Colon (tissue), 2 donors: Measurements from ENCODE around the gene MICAL3.
A peak's percentile ranks its signal among the peaks of the same experiment; 100 is the strongest.
"Not testable (repeated sequence)": the region's sequence is repeated elsewhere in the genome, so short reads cannot be mapped to it uniquely, and the experiment has no call there.

Source experiments
- FAIRE-seq: peaks from 2 replicates; lab custom pipeline; 2012; peaks lifted over from hg19 to GRCh38; lab: Jason Lieb, UNC
- donor health status: control.
- donor health status: control.

MICAL3 gene

GRCh38 chr22:18032455-18033101, 8.2 kb upstream of the MICAL3 start:
- FAIRE-seq, result no peak

GRCh38 chr22:18031695-18032454, 7.5 kb upstream of the MICAL3 start:
- no peak for FAIRE-seq

- FAIRE-seq, result no peak
Observed at GRCh38 chr22:18029686-18030267, 5.4 kb upstream of the MICAL3 start.

GRCh38 chr22:18028817-18029527, 4.6 kb upstream of the MICAL3 start:
- no peak for FAIRE-seq

- FAIRE-seq, result not testable (repeated sequence)
Observed at GRCh38 chr22:18025898-18026297, 1.5 kb upstream of the MICAL3 start.

- no peak for FAIRE-seq
Observed at GRCh38 chr22:18024956-18025720, 777 bp upstream of the MICAL3 start.

- FAIRE-seq, result no peak
Observed at GRCh38 chr22:18023509-18024275, 669 bp downstream of the MICAL3 start.

- FAIRE-seq, result no peak
Observed at GRCh38 chr22:18022876-18023275, 1.5 kb downstream of the MICAL3 start.

GRCh38 chr22:18021431-18021830, 2.9 kb downstream of the MICAL3 start:
- FAIRE-seq, result no peak

- FAIRE-seq, result not testable (repeated sequence)
Observed at GRCh38 chr22:18020743-18021142, 3.6 kb downstream of the MICAL3 start.

- FAIRE-seq, result no peak
Observed at GRCh38 chr22:18013947-18014346, 10.4 kb downstream of the MICAL3 start.

- FAIRE-seq, result no peak
Observed at GRCh38 chr22:18013436-18013835, 10.9 kb downstream of the MICAL3 start.

GRCh38 chr22:18012531-18012930, 11.8 kb downstream of the MICAL3 start:
- FAIRE-seq, result no peak

- no peak for FAIRE-seq
Observed at GRCh38 chr22:18010266-18010665, 14.1 kb downstream of the MICAL3 start.

GRCh38 chr22:18008136-18008535, 16.2 kb downstream of the MICAL3 start:
- FAIRE-seq, result no peak

- FAIRE-seq, result no peak
Observed at GRCh38 chr22:18005201-18005926, 19.0 kb downstream of the MICAL3 start.

GRCh38 chr22:18001894-18002315, 22.5 kb downstream of the MICAL3 start:
- FAIRE-seq, result not testable (repeated sequence)

- FAIRE-seq, result peak; percentile 58
Observed at GRCh38 chr22:18001040-18001893, 23.1 kb downstream of the MICAL3 start.

- no peak for FAIRE-seq
Observed at GRCh38 chr22:18000441-18001039, 23.8 kb downstream of the MICAL3 start.
